Measurements from ENCODE around the gene NRM.
"Not testable (repeated sequence)": the region's sequence is repeated elsewhere in the genome, so short reads cannot be mapped to it uniquely, and the experiment has no call there.

NRM gene

GRCh38 chr6:30664994-30665767 lies 25.6 kb downstream of the NRM start:
- FAIRE-seq, result no peak

GRCh38 chr6:30657922-30658321 lies 32.9 kb downstream of the NRM start:
- not testable (repeated sequence) for FAIRE-seq

GRCh38 chr6:30657454-30657853 lies 33.3 kb downstream of the NRM start:
- FAIRE-seq, result no peak

- no peak for FAIRE-seq
Observed at GRCh38 chr6:30656513-30656912, 34.3 kb downstream of the NRM start.

DNA sequence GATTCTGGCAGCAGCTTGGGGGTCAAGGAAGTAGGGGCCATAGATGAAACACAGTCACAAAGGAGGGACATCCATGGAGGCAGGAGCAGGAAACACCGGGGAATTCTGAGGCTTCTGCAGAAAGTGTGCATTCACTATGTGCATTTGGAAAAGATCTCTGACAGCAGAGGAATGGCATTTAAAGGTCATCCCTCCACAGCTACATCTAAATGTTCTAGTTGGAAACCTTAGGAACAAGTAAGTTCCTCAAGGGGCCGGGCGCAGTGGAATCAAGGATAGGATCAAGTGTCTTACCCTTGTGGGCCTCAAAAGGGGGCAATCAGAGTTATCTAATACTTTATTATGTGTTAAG lies 35.1 kb downstream of the NRM start:
- FAIRE-seq, result no peak

DNA sequence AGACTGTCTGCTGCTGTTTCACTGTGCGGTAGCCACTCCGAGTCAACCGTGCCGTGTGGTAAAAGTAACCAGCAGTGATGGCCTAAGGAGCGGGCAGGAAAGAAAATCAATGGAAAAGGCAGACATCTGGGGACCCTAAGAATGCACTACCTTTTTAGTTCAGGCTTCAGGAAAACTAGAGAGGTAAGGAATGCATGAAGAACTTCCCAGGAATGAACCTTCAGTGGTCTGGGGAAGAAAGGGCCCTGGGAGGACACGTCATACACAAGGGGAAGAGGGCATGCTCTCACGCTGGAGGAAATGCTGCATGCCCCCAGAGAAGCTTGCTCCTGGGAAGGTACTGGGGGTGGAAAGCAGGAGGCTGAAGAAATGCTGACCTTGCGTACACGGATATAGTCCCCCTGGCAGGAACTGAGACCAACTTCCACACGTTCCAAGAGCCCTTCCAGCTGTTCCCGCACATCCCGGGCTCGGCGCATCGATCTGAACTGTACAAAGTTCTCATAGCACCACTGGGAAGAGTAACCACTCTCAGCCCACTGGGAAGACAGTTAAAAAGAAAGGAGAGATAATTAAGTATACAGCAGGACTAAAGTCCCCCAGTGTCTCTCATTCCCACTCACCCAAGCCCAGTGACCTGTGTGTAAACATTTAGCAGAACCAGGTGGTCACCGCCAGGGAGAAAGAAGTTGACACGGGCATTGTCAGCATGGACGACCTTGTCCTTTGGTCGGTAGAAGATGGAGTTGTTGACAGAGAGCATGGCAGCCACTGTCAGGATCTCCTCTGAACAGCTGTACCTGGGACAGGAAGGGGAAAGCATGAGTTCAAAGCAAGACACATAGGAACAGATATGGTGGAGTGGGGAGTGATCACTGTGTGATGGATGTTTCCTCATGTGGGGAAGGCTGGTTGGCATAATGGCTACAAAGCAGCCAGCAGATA lies 35.7 kb downstream of the NRM start:
- no peak for FAIRE-seq

DNA sequence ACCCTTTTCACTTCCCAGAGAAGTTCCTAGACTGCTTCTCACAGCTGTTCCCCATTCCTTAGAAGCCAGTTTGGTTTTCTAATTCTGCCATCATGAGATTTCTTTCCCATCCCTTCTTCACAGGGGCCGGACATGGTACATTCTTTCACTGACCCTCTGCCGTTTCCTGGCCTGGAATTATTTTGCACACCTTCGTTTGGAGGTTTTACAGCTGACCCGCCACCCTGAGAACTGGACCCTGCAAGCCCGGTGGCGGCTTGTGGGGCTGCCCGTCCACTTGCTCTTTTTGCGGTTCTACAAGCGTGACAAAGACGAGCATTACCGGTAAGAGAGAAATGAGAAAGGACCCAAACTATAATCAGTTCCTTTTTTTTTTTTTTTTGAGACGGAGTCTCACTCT lies 39.6 kb downstream of the NRM start:
- FAIRE-seq, result no peak

DNA sequence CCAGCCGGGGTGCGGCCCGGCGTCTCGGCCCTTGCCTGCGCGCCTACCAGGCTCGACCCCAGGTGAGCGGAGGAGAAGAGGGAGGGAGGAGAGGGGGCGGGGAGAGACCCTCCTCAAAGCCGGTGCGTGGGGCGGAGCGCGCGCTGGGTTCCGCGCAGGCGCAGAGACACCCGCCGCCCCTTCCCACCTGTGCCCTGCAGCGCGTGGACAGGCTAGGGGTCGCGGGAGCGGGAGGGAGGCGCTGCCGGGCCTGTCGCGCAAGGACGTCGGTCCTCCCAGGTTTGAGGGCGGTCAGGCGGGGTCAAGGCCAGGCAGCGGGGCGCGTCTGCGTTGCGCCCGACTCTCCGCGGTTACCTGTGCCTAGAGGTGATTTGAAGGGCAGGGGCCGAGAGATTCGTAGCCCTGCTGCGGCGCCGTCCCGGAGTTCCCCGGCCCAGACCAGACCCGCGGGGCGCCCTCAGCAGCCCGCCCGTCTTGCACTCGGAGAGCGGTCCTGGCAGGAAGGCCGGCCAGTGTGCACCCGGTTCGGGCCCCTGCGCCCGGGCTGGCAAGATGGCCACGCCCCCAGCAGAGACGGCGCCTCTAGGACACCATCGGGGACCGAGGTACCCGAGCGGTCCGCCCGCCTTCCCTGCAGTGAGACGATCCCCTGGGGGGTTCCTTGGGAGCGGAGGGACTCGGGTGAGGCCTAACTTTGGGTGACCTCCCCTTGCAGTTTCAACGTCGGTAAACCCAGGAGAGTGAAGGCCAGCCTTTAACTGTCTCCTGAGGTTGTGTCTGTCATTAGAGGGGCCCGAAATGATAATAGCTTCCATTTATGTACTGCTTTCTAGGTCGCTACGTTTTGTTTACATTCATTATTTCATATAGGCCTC lies 43.3 kb downstream of the NRM start:
- FAIRE-seq, result no peak

DNA sequence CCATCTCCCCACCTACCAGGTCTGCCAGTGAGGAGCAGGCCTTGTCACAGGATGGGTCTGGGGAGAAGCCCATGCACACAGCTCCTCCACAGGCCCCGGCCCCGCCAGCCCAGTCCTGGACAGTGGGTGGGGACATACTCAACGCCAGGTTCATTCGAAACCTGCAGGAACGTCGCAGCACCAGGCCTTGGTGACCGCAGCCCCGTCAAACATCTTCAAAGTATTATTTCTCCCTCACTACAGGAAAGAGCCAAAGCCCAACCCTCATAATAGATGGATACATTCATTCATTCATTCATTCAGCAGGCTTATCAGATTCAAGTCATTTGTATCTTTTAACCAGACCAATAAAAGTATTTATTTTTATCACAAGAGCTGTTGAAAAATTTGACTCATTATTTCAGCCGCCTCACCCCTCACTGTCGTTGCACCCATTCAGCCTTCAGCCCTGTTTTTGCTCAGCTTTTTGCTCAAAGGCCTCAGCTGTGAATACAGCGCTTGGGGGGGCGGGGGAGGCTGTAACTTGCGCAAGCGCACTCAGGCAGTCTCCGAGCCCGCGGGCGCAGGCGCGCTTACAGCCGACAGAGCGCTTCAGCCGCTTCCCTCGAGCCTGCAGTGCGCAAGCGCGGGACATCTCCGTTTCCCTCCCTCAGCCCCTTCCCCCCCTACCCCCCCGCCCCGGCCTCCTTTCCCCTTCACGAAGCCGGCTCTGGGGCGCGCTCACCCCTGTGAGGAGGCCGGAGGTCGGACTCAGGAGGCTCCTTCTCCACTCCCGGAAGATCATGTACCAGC lies 44.1 kb downstream of the NRM start, which contains the start of gene C6orf136:
C6orf136 (plus strand) TSS at position 684 of the 792 bp plus-strand sequence; CDS start at position 783, 99 bp downstream.
- no peak for FAIRE-seq

GRCh38 chr6:30645989-30646388 lies 44.8 kb downstream of the NRM start:
- FAIRE-seq, result no peak

GRCh38 chr6:30644769-30645168 lies 46.0 kb downstream of the NRM start:
- FAIRE-seq, result no peak

DNA sequence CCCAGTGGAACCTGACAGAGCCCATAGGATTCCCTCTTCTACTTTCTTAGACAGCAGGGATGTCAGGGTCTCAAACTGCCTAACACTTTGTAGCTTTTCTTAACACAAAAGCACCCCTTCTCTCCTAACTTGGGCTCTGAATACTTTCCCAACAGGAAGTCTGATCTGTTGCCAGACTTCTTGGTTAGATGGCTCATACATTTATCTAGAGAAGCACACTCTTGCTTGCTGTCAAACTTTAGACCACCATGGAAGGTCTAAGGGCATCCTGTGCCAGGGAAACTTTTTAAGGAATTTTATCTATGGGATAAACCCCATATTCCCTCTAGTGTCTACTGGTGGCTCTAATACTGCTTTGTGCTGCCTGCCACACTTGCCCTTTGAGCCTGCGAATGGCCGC lies 47.1 kb downstream of the NRM start:
- FAIRE-seq, result no peak

DNA sequence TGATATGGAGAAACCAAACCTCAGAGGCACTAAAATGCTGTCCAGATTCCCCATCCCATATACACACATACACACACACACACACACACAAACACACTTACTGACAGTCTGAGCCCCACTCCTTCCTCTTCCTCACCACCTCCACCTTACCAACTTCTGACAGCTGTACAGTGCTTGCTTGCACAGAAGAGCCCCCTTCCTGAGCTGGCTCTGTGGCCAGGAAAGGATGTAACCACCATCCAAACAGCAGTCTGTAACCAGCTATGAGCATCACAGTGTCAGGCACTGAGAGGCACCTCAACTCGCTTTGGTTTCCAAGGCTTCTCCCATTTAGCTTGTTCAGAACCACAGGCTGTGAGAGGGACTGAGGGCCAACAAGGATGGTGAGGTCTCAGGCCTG lies 49.7 kb downstream of the NRM start:
- no peak for FAIRE-seq

GRCh38 chr6:30640481-30640880 lies 50.3 kb downstream of the NRM start:
- no peak for FAIRE-seq
